HG03571 (cell line): Measurements from ENCODE around the gene MYL5.
"Not testable (repeated sequence)": the region's sequence is repeated elsewhere in the genome, so short reads cannot be mapped to it uniquely, and the experiment has no call there.

Experiments used
- ATAC-seq: cut with Tn5 transposase; IDR thresholded peaks from one replicate; pipeline ENCODE4 v1.9.1; 2021; ENCODE audit not compliant: unreplicated experiment

MYL5 gene

GRCh38 chr4:656436-657337 lies 17.7 kb upstream of the MYL5 start:
- ATAC-seq, result no peak

- ATAC-seq, result no peak
Observed at GRCh38 chr4:657338-657833, 17.0 kb upstream of the MYL5 start.

GRCh38 chr4:657834-658667 lies 16.3 kb upstream of the MYL5 start:
- ATAC-seq, result no peak

GRCh38 chr4:658681-659667 lies 15.4 kb upstream of the MYL5 start:
- ATAC-seq, result no peak

- no peak for ATAC-seq
Observed at GRCh38 chr4:659851-660250, 14.5 kb upstream of the MYL5 start.

- no peak for ATAC-seq
Observed at GRCh38 chr4:660401-660800, 13.9 kb upstream of the MYL5 start.

GRCh38 chr4:661231-661630 lies 13.1 kb upstream of the MYL5 start:
- ATAC-seq, result no peak

GRCh38 chr4:661881-662761 lies 12.2 kb upstream of the MYL5 start:
- ATAC-seq, result no peak

GRCh38 chr4:663046-663437 lies 11.3 kb upstream of the MYL5 start:
- ATAC-seq, result no peak

GRCh38 chr4:663438-664428 lies 10.6 kb upstream of the MYL5 start:
- ATAC-seq, result peak; percentile 70

GRCh38 chr4:664713-665231 lies 9.6 kb upstream of the MYL5 start:
- no peak for ATAC-seq

GRCh38 chr4:665381-665750 lies 9.0 kb upstream of the MYL5 start:
- no peak for ATAC-seq

GRCh38 chr4:665751-666435 lies 8.4 kb upstream of the MYL5 start:
- ATAC-seq, result no peak

GRCh38 chr4:666436-666810 lies 7.9 kb upstream of the MYL5 start:
- no peak for ATAC-seq

- no peak for ATAC-seq
Observed at GRCh38 chr4:666822-667544, 7.4 kb upstream of the MYL5 start.

GRCh38 chr4:667545-667925 lies 6.8 kb upstream of the MYL5 start:
- no peak for ATAC-seq

- not testable (repeated sequence) for ATAC-seq
Observed at GRCh38 chr4:668219-668618, 6.1 kb upstream of the MYL5 start.
